Tibial nerve (tissue), 3 donors: ENCODE results near the gene NR2C1.
A peak's percentile ranks its signal among the peaks of the same experiment; 100 is the strongest.

Experiments used
- POLR2A ChIP-seq, 2 donors: fragments of 450-650 bp; IDR thresholded peaks; one replicate each; pipeline ENCODE4 v1.6.1; 2017; ENCODE audit warnings: antibody characterized with exemption in 2 of 2, mild to moderate bottlenecking in 2 of 2, moderate library complexity in 2 of 2
- TF ChIP-seq, protein P1 (sequence below), 5 experiments: fragments of 200-600 bp in 3 of 5; fragments of 450-650 bp in 2 of 5; sonication (generic) in 3 of 5; IDR thresholded peaks; one replicate each; pipeline ENCODE4 v1.5.1; 2016 to 2019; ENCODE audit warnings: antibody characterized with exemption in 5 of 5, mild to moderate bottlenecking in 3 of 5, moderate library complexity in 2 of 5

DNA sequence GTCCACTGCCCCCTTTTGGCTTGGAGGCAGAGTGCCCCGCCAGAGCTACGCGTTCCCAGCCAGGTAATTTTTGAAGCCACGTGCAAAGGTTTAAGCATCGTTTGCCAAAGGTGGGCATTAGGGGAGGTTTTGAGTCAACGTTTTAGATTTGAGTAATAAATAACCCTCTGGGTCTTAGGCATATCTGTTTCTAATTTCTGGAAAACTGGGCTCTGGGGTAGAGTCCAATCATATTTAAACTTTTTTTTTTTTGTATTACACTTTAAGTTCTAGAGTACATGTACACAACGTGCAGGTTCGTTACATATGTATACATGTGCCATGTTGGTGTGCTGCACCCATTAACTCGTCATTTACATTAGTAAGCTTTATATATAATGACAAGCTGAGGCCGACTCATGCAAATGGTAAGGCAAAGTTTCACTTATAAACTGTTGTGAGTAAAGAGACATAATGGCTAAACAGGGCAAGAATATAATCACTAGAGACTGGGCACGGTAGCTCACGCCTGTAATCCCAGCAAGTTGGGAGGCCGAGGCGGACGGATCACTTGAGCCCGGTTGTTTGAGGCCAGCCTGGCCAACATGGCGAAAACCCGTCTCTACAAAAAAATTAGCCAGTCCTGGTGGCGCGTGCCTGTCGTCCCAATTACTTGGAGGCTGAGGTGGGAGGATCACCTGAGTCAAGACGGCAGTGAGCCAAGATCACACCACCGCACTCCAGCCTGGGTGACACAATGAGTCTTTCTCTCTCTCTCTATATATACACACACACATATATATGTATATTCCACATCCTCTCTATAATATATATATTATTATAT lies 491 bp upstream of the NR2C1 start:
- no peak for TF ChIP-seq POLR2A (IDR thresholded peaks at IDR 0.05)
- TF ChIP-seq, protein P1, sequence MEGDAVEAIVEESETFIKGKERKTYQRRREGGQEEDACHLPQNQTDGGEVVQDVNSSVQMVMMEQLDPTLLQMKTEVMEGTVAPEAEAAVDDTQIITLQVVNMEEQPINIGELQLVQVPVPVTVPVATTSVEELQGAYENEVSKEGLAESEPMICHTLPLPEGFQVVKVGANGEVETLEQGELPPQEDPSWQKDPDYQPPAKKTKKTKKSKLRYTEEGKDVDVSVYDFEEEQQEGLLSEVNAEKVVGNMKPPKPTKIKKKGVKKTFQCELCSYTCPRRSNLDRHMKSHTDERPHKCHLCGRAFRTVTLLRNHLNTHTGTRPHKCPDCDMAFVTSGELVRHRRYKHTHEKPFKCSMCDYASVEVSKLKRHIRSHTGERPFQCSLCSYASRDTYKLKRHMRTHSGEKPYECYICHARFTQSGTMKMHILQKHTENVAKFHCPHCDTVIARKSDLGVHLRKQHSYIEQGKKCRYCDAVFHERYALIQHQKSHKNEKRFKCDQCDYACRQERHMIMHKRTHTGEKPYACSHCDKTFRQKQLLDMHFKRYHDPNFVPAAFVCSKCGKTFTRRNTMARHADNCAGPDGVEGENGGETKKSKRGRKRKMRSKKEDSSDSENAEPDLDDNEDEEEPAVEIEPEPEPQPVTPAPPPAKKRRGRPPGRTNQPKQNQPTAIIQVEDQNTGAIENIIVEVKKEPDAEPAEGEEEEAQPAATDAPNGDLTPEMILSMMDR (IDR thresholded peaks at IDR 0.05), result peak in 4 of 5 experiments; percentile 78 to 90 (median 80)
